A549 (cell line): Measurements from ENCODE around the gene PACS1.

Experiments used
- CTCF ChIP-seq: fragments of >200 bp; sonication (Bioruptor Twin); formaldehyde crosslinking; IDR thresholded peaks from 3 replicates; pipeline ENCODE4 v1.5.1; 2016
- HDAC2 ChIP-seq: fragments of 200-600 bp; sonication (generic); IDR thresholded peaks from 2 replicates; pipeline ENCODE4 v1.6.1; 2016
- KDM5A ChIP-seq: fragments of 200-600 bp; sonication (generic); IDR thresholded peaks from 2 replicates; pipeline ENCODE4 v1.6.1; 2016; ENCODE audit warnings: antibody characterized with exemption, mild to moderate bottlenecking
- RAD21 ChIP-seq, 2 experiments: fragments of >200 bp in 1 of 2; sonication (Bioruptor Twin) in 1 of 2; formaldehyde crosslinking in 1 of 2; IDR thresholded peaks in 1 of 2; conservative IDR thresholded peaks in 1 of 2; 2 replicates in 1 of 2; 3 replicates in 1 of 2; pipeline ENCODE4 v1.6.1; 2012 to 2018; ENCODE audit warnings: inconsistent platforms in 1 of 2
- REST ChIP-seq: fragments of 200-600 bp; sonication (generic); IDR thresholded peaks from 2 replicates; pipeline ENCODE4 v1.6.1; 2016; ENCODE audit warnings: antibody characterized with exemption, mild to moderate bottlenecking, moderate library complexity

GRCh38 chr11:66121466-66121865 lies 51.4 kb downstream of the PACS1 start:
- TF ChIP-seq KDM5A (no peak), REST (no peak), CTCF (no peak), RAD21 (conservative IDR thresholded peaks at IDR 0.05 in 1 of 2, IDR thresholded peaks at IDR 0.05 in 1 of 2) (no peak), HDAC2 (no peak)
